HG03442 (cell line): Measurements from ENCODE around the gene FLAD1.
A peak's percentile ranks its signal among the peaks of the same experiment; 100 is the strongest.

Source experiments
- ATAC-seq: cut with Tn5 transposase; IDR thresholded peaks from one replicate; pipeline ENCODE4 v1.9.1; 2021; ENCODE audit warnings: mild to moderate bottlenecking, moderate library complexity; ENCODE audit not compliant: unreplicated experiment

Gene FLAD1

DNA sequence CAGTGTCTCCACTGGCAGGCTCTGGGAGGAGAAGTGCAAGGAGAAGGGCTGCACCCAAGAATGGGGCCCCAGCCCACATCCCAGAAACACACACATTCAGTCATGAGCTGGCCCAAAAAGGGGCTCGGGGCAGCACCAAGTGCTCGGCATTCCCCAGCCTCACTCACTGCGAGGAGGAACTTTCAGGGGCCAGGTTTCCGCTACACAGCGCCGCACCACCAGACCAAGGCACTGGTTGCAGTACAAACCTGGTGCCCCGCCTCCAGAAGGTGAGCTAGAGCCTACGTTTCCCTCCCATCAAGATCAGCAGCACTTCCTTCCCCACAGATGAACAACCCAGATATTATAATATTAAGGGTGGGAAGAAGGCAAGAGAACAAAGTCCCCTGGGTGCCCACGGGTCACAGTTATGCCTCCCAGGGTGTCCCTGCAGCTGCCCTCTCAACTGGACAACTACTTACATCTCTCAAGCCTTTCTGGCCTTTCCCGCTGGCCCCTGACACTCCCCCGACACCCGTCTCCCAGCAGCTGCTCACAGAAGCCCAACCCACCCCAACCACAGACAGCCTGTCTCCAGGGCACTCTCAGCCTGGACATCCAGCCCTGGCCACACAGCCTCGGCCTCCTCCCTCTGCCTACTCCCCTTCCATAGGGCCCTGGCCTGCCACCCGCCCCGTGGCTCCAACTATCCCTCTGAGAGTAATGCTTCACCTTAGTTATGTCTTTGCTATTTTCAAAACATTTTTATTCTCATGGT, 31.1 kb upstream of the FLAD1 start:
- ATAC-seq, result no peak

DNA sequence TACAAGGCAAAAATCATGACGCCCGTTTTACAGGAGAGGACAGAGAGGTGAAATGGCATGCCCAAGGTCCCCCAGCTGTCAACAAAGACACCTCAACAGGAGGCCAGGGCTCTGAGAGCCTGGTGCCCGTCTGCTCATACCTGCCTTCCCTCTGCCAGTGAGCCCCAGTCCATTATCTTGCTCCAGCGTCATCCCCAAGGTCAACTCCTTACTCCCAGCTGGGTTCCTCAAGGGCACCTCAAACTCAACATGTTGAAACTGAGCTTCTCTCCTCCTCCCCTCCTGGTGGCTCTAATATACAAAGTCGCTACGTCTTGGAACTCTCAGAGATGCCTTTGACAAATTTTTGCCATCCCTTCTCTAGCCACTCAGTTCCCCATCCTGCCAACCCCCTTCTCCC, 30.5 kb upstream of the FLAD1 start:
- no peak for ATAC-seq

DNA sequence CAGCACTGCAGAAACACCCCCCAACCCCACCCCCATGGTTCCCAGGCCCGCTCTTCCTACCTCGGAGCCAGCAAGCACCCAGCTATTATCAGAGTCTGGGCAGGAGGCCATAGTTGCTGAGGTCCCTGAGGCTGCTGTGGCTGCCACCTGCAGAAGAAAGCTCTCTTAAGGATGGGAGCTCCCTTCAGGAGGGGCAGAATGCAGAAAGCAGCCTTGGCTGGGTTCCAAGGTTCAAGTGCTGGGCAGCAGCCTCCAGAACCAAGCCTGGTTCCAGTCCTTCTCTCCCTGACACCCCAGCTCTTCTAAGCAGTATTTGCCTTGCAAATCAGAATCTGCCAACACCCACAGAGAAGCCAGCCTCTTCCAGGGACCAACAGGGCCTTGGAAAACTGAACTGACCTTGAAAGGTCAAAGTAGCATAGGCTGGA, 29.5 kb upstream of the FLAD1 start:
- ATAC-seq, result no peak

GRCh38 chr1:154954541-154954940, 28.6 kb upstream of the FLAD1 start:
- ATAC-seq, result no peak

DNA sequence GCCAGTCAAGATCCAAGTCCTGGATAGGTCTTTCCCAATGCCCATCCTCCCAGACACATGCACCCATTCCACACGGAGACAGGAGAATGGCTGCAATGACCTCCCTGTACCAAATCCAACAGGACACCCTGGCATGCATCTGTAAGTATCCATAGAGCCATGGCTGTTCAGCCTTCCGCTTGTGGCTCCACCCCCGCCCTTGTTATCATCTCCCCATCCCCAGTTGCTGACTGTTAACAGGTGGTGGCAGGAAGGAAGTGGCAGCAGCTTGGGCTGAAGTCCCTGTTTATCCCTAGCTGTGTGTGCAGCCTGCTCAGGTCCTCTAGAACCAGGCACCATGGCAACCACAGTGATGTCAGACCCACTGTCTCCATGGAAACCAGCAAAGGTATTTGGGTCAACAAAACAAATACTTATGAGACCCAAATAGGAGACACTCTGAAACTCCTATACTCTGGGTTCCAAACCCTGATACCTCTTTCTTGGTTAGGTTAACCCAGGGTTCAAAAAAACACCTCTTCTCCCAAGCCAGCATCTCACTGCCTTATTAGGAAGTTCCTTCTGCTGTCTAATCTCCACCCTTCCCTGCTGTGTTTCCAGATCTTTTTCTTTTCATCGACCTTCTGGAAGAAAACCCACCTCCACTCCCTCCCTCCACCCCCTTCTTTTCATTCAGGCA, 28.0 kb upstream of the FLAD1 start:
- no peak for ATAC-seq

GRCh38 chr1:154955718-154956543, 27.2 kb upstream of the FLAD1 start, which contains the start of gene PBXIP1:
Gene PBXIP1, minus strand, starts transcription at chr1:154956099. Its CDS starts 2,378 bp downstream, at chr1:154953721.
- ATAC-seq, result peak; percentile 58

GRCh38 chr1:154956544-154956941, 26.6 kb upstream of the FLAD1 start:
- ATAC-seq, result no peak

DNA sequence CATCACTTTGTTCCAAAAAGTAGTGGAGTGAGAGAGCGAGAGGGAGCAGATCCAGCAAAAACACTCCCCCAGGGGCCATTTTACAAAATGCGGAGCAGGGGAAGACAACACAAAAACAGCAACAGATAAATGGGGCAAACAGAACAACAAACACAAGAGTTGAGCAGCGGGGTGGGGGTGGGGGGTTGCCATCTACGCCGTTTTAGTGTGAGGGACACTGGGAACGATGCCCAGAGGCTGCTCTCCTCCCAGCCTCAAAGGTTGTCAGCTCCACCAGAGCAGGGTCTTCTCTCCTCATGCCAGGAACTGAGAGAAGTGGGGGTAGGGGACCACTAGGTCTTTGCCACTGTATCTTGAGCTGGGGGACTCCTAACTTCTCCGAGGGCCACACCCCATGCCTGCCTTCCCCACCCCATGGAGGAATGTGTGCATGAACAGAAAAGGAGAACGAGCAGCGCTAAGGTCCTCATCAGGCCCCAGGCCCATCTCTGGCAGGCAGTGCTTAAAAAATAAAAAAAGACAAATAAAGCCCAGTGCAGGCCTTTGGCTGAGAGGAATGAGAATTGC, 26.0 kb upstream of the FLAD1 start:
- no peak for ATAC-seq

- no peak for ATAC-seq
Observed at GRCh38 chr1:154958036-154958435, 25.1 kb upstream of the FLAD1 start.

GRCh38 chr1:154958681-154959425, 24.3 kb upstream of the FLAD1 start:
- no peak for ATAC-seq

DNA sequence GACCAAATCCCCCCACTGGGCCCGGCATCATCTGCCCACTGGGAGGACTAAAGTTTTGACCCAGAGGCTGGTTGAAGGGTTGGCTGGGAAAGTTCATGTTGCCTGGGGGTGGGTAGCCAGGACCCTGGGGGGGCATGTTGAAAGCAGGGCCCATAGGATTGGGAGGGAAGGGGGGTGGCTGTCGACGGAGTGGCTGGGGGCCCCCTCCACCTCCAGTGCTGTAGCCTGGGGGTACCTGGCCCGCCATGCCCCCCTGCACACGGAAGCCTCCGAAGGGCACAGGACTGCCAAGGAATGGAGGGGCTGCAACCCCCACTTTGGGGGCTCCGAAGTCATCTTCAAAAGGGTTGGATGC, 23.7 kb upstream of the FLAD1 start:
- no peak for ATAC-seq

GRCh38 chr1:154960446-154961136, 22.6 kb upstream of the FLAD1 start:
- ATAC-seq, result no peak

- ATAC-seq, result peak; percentile 70
Observed at GRCh38 chr1:154961207-154962155, 21.7 kb upstream of the FLAD1 start, which contains the start of gene PYGO2. Gene PYGO2, minus strand, starts transcription at chr1:154961782. Its CDS starts 206 bp downstream, at chr1:154961576.

DNA sequence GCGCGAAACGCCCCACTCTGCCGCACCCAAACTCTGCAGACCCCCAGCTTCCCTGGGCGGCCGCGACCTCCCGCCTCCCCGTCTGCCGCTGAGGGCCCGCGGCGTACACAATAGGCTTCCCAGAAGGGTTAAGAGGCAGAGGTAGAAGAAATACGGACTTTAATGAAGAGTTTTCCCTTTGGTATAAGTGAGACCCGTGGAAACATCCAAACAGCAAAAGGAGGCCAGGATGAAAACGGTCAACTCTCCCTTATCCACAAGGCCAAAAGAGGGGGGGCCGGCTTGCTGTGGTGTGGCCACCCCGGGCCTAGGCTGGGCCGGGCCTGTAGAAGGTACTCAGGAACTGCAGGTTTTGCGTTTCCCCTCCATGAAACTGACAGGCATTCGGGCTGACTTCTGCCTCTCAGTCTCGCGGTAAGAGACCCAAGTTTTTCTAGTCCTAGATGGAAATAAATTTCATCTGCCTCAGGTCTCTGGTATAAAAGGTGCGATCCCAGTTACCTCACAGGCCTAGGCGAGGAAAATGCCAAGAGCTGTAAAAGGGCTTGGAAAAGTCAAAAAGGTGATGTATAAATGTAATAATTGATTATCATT, 20.9 kb upstream of the FLAD1 start:
- ATAC-seq, result no peak

DNA sequence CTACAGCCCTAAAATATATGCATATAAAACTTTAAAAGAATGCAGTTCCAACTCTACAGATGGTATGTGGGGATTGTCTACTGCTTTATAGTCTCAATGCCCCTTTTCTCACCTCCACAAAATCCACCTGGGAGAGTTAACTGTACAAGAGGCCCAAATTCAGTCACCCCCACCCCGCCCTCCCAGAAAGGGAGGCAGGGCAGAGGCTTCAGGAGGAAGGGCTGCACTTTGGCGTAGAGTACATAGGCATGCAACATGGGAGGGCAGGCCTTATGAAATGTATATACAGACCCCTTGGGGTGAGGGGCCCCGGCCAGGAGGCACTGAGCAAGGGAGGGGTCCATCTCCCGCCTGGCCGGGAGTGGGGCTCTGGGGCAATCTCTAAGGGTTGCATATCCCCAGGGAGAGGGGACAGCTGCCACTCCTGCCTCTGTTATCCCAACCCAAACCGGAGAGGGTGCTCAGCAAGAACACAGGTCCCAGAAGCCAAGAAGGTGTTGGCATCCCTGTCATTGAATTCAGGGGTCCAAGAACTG, 20.3 kb upstream of the FLAD1 start:
- ATAC-seq, result no peak

- ATAC-seq, result no peak
Observed at GRCh38 chr1:154963643-154964042, 19.5 kb upstream of the FLAD1 start.

- ATAC-seq, result no peak
Observed at GRCh38 chr1:154964359-154964758, 18.8 kb upstream of the FLAD1 start.

DNA sequence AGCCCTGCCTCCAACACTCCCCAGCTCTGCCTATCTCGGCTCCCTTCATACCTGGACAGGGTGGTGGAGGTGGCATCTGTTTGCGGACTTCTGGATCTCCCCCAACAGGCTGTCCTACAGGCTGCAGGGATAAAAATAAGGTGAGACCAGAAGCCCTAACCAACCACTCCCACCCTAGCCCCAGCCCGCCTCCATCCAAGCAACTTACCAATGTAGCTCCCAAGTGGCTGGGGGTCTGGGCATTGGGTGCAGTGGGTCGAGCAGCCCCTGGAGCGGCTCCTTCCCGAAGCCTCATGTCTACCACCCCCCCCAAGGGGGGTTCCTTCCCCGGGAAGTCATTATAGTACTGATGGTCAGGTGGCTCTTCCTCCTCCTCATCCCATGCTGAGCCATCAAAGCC, 17.0 kb upstream of the FLAD1 start:
- no peak for ATAC-seq
